ENCODE results near the gene IMMP2L. TPM values are rescaled to one million over a fixed set of nuclear protein-coding genes. Genes with fewer than 3 reads are reported as not detected.

Gene IMMP2L
- total and polyA plus RNA-seq, 2 of the 4 experiments (the other 2 are of a cell fraction) = 5.8 to 9.3 TPM

DNA sequence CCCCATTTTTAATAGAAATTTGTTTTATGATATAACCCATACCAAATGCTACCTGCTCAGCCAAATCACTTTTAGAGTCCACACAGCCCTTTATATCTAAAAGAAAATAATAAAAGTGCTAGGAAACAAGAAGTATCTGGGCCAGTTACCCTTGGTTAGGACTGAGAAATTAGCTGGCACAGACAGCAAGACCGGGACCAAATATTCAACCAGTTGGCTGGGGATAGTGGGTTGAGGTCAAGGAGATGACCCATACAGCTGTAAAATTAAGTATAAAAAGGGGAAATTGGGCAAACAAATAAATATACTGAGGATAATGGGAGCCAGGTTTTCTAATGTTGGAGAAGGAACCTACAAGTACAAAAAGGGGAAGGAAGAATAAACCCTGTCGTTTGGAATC, 174.3 kb downstream of the IMMP2L start:
- Histone ChIP-seq H3K4ac (ENCODE audit: low read depth, low read length) (no peak overlapping the region), H3K4me2 (ENCODE audit: low read depth, low read length) (no peak overlapping the region), H3K9me1 (ENCODE audit: insufficient read depth, low read length) (no peaks in the 10 kb centered on the region), H3K4me3 (ENCODE audit: insufficient read depth, low read depth, low read length) (no peak overlapping the region), H3K18ac (ENCODE audit: low read depth, low read length) (no peak overlapping the region), H3K56ac (ENCODE audit: extremely low read depth, insufficient read depth, low read length) (no peak overlapping the region), H3K14ac (replicated peaks; ENCODE audit: low read depth, low read length) (no peak overlapping the region), H4K8ac (ENCODE audit: low read depth in 2 of 2, low read length in 2 of 2) (no peak overlapping the region), H2AK5ac (ENCODE audit: low read depth, low read length) (no peak overlapping the region), H3K27ac (ENCODE audit: insufficient read depth, low read length) (no peak overlapping the region), H2AK9ac (replicated peaks; ENCODE audit: low read depth, low read length, poor library complexity) (no peak overlapping the region), H3K79me1 (ENCODE audit: low read depth in 1 of 2, low read length in 2 of 2) (no peaks in the 10 kb centered on the region), H3K9me3 (ENCODE audit: control insufficient read depth, insufficient read depth, low read length) (no peaks in the 10 kb centered on the region), H2BK120ac (ENCODE audit: low read depth, low read length) (no peak overlapping the region), H2BK15ac (ENCODE audit: low read depth, low read length) (no peak overlapping the region), H3K4me1 (ENCODE audit: control insufficient read depth, insufficient read depth, low read length) (peaks cover 6% of the 10 kb centered on the region), H2BK20ac (ENCODE audit: low read depth, low read length) (no peak overlapping the region), H3K23ac (ENCODE audit: low read depth, low read length) (no peak overlapping the region), H2AFZ (replicated peaks; ENCODE audit: low read length, poor library complexity) (no peak overlapping the region), H3K27me3 (ENCODE audit: control insufficient read depth, insufficient read depth, low read length) (no peaks in the 10 kb centered on the region), H3K36me3 (ENCODE audit: control insufficient read depth, insufficient read depth, low read length) (no peaks in the 10 kb centered on the region), H4K5ac (ENCODE audit: low read depth, low read length) (no peak overlapping the region), H2BK5ac (ENCODE audit: low read depth, low read length, poor library complexity, severe bottlenecking) (no peak overlapping the region), H4K91ac (ENCODE audit: insufficient read depth, low read depth, low read length) (no peak overlapping the region), H3K9ac (ENCODE audit: low read depth, low read length) (no peak overlapping the region), H4K20me1 (ENCODE audit: insufficient read depth, low read length) (no peaks in the 10 kb centered on the region)
- dilution Hi-C loops (cut with HindIII; ENCODE audit: low sequenced_read_pairs, unreplicated experiment) (no loop called here), intact Hi-C loops (cut with micrococcal nuclease) (no loop called here), in situ Hi-C loops (cut with MboI; ENCODE audit: low sequenced_read_pairs) (no loop called here)
- POLR2A ChIA-PET (ENCODE audit: unreplicated experiment) = no interaction called here
- TF ChIP-seq CEBPB (IDR thresholded peaks at IDR 0.05; ENCODE audit: low read depth, low read length) = no peak
- TF ChIP-seq MXI1 (IDR thresholded peaks at IDR 0.05; ENCODE audit: borderline replicate concordance, low read depth, low read length) = no peak
- no peak for TF ChIP-seq MAFK (IDR thresholded peaks at IDR 0.05; ENCODE audit: low read depth, low read length)
- no peak for TF ChIP-seq NFE2L2 (IDR thresholded peaks at IDR 0.05; ENCODE audit: low read depth, low read length)
- TF ChIP-seq CHD1 (IDR thresholded peaks at IDR 0.05; ENCODE audit: low read depth, low read length) = no peak
- TF ChIP-seq, protein P1, sequence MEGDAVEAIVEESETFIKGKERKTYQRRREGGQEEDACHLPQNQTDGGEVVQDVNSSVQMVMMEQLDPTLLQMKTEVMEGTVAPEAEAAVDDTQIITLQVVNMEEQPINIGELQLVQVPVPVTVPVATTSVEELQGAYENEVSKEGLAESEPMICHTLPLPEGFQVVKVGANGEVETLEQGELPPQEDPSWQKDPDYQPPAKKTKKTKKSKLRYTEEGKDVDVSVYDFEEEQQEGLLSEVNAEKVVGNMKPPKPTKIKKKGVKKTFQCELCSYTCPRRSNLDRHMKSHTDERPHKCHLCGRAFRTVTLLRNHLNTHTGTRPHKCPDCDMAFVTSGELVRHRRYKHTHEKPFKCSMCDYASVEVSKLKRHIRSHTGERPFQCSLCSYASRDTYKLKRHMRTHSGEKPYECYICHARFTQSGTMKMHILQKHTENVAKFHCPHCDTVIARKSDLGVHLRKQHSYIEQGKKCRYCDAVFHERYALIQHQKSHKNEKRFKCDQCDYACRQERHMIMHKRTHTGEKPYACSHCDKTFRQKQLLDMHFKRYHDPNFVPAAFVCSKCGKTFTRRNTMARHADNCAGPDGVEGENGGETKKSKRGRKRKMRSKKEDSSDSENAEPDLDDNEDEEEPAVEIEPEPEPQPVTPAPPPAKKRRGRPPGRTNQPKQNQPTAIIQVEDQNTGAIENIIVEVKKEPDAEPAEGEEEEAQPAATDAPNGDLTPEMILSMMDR (conservative IDR thresholded peaks at IDR 0.05; ENCODE audit: low read depth, low read length) = no peak
- TF ChIP-seq, protein P2, sequence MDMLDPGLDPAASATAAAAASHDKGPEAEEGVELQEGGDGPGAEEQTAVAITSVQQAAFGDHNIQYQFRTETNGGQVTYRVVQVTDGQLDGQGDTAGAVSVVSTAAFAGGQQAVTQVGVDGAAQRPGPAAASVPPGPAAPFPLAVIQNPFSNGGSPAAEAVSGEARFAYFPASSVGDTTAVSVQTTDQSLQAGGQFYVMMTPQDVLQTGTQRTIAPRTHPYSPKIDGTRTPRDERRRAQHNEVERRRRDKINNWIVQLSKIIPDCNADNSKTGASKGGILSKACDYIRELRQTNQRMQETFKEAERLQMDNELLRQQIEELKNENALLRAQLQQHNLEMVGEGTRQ (IDR thresholded peaks at IDR 0.05; ENCODE audit: low read depth, low read length) = no peak
- TF ChIP-seq, protein P3, sequence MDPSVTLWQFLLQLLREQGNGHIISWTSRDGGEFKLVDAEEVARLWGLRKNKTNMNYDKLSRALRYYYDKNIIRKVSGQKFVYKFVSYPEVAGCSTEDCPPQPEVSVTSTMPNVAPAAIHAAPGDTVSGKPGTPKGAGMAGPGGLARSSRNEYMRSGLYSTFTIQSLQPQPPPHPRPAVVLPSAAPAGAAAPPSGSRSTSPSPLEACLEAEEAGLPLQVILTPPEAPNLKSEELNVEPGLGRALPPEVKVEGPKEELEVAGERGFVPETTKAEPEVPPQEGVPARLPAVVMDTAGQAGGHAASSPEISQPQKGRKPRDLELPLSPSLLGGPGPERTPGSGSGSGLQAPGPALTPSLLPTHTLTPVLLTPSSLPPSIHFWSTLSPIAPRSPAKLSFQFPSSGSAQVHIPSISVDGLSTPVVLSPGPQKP (IDR thresholded peaks at IDR 0.05; ENCODE audit: borderline replicate concordance, low read depth, low read length) = no peak
- no peak for TF ChIP-seq RAD21 (IDR thresholded peaks at IDR 0.05; ENCODE audit: low read length)
- TF ChIP-seq FOS (IDR thresholded peaks at IDR 0.05; ENCODE audit: low read depth, low read length) = no peak
- TF ChIP-seq MAZ (IDR thresholded peaks at IDR 0.05; ENCODE audit: borderline replicate concordance, low read depth, low read length) = no peak
- no peak for TF ChIP-seq SMC3 (IDR thresholded peaks at IDR 0.05; ENCODE audit: low read depth, low read length)
- no peak for TF ChIP-seq RFX5 (IDR thresholded peaks at IDR 0.05; ENCODE audit: low read depth, low read length)
- BruUV-seq (replicated peaks) = no TSS peak
- ATAC-seq (ENCODE audit: low read depth) (no peak), DNase-seq (no peak)
- WGBS, 2 experiments (ENCODE audit: extremely low coverage in 2 of 2, insufficient read length in 1 of 2) = no CpG with 5 or more reads among the region's 2 CpGs
- CTCF ChIA-PET = no interaction called here
